CD8-positive, alpha-beta memory T cell (primary cell): ENCODE results near the gene WDHD1. TPM values are rescaled to one million over a fixed set of nuclear protein-coding genes. Genes with fewer than 3 reads are reported as not detected.
"Not testable (repeated sequence)": the region's sequence is repeated elsewhere in the genome, so short reads cannot be mapped to it uniquely, and the experiment has no call there.

Experiments used
- CTCF ChIA-PET: fragments of 350-600 bp; sonication (Branson Sonifier 250); formaldehyde crosslinking; loops from one replicate; lab custom pipeline; 2021; ENCODE audit warnings: antibody characterized with exemption; lab: Charles Lee
- POLR2A ChIA-PET: fragments of 350-600 bp; sonication (Branson Sonifier 250); formaldehyde crosslinking; loops from one replicate; lab custom pipeline; 2021; ENCODE audit warnings: antibody characterized with exemption; lab: Charles Lee
- DNase-seq, 5 donors: peaks; one replicate each; pipeline versions ENCODE4 v3.0.0 to v3.0.0-alpha.2; 2020 to 2022; ENCODE audit warnings: mixed read lengths in 1 of 5
- H3K27ac ChIP-seq: one replicate; pipeline ENCODE4 v1.7.0; 2013; ENCODE audit warnings: low read depth, mild to moderate bottlenecking, low read length, moderate library complexity
- H3K27me3 ChIP-seq: 2 replicates; pipeline ENCODE4 v1.7.0; 2013; ENCODE audit warnings: low read length, mild to moderate bottlenecking; ENCODE audit not compliant: insufficient read depth, poor library complexity, severe bottlenecking
- H3K36me3 ChIP-seq: 2 replicates; pipeline ENCODE4 v1.7.0; 2013; ENCODE audit warnings: mild to moderate bottlenecking, low read length, moderate library complexity; ENCODE audit not compliant: insufficient read depth
- H3K4me1 ChIP-seq: 2 replicates; pipeline ENCODE4 v1.7.0; 2013; ENCODE audit warnings: mild to moderate bottlenecking, low read length, moderate library complexity; ENCODE audit not compliant: insufficient read depth
- H3K4me3 ChIP-seq: 2 replicates; pipeline ENCODE4 v1.7.0; 2013; ENCODE audit warnings: mild to moderate bottlenecking, low read length
- H3K9me3 ChIP-seq: 2 replicates; pipeline ENCODE4 v1.7.0; 2013; ENCODE audit warnings: mild to moderate bottlenecking, low read length
- H3K27ac Mint-ChIP-seq, 8 donors: one replicate each; pipeline ENCODE4 v1.8.0; 2020 to 2021; ENCODE audit warnings: mixed read lengths in 8 of 8, mild to moderate bottlenecking in 6 of 8, inconsistent platforms in 3 of 8, moderate library complexity in 3 of 8
- H3K27me3 Mint-ChIP-seq, 2 donors: one replicate each; pipeline ENCODE4 v1.8.0; 2020 to 2021; ENCODE audit warnings: mixed read lengths in 2 of 2, mild to moderate bottlenecking in 1 of 2, moderate library complexity in 1 of 2
- H3K36me3 Mint-ChIP-seq, 3 donors: one replicate each; pipeline ENCODE4 v1.8.0; 2020 to 2021; ENCODE audit warnings: mixed read lengths in 3 of 3, inconsistent platforms in 1 of 3, mild to moderate bottlenecking in 1 of 3
- H3K4me1 Mint-ChIP-seq, 3 donors: one replicate each; pipeline ENCODE4 v1.8.0; 2020 to 2021; ENCODE audit warnings: mixed read lengths in 3 of 3, inconsistent platforms in 1 of 3, mild to moderate bottlenecking in 1 of 3
- H3K4me3 Mint-ChIP-seq, 7 donors: one replicate each; pipeline ENCODE4 v1.8.0; 2020 to 2021; ENCODE audit warnings: mixed read lengths in 7 of 7, mild to moderate bottlenecking in 6 of 7, moderate library complexity in 4 of 7, inconsistent platforms in 2 of 7
- H3K9me3 Mint-ChIP-seq, 5 donors: one replicate each; pipeline ENCODE4 v1.8.0; 2020 to 2022; ENCODE audit warnings: mixed read lengths in 5 of 5, mild to moderate bottlenecking in 3 of 5, moderate library complexity in 2 of 5, inconsistent platforms in 1 of 5
- polyA plus RNA-seq: library from polyadenylated mRNA; unstranded; fragments of 300-500 nt; fragmentation: Illumina TruSeq; gene quantifications from one replicate; pipeline ENCODE4 v1.2.3, GENCODE V29; 2021
- total RNA-seq, 2 experiments: library from RNA; stranded (reverse); gene quantifications; one replicate each; pipeline ENCODE4 v1.2.3, GENCODE V29; 2021

Gene WDHD1
- total and polyA plus RNA-seq, 3 experiments from 2014 or later, result 3.1 to 56.6 (median 56.3) TPM

DNA sequence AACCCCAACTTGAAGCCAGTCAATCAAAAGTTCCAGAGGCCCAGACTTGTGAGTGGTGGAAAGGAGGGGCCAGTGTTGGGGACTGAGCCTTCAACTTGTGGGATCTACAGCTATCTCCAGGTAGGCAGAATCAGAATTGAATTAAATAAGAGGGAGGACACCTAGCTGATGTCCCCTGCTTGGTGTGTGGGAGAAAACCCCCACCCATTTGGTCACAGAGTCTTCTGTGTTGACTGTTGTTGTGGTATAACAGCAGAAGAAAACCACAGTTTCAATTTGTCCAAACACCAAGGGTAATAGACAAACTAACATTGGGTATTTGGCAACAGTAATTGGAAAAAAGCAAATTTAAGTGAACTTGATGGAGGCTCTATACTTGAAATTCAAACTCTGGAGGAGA, 120.8 kb downstream of the WDHD1 start:
- ChIA-PET POLR2A (no interaction called here), CTCF (no interaction called here)
- no peaks in the 10 kb centered on the region for H3K27me3 ChIP-seq
- H3K27me3 Mint-ChIP-seq, result no peaks in the 10 kb centered on the region
- H3K36me3 Mint-ChIP-seq, result peaks cover 0 to 6% (median 0%) of the 10 kb centered on the region in 3 donors
- H3K9me3 ChIP-seq, result no peaks in the 10 kb centered on the region
- no peaks in the 10 kb centered on the region for H3K36me3 ChIP-seq
- no peak overlapping the region for H3K4me3 ChIP-seq
- peaks cover 11% of the 10 kb centered on the region for H3K4me1 ChIP-seq
- no peak for DNase-seq
- H3K27ac Mint-ChIP-seq, result no peak overlapping the region
- H3K4me1 Mint-ChIP-seq, result peaks cover 15 to 21% (median 18%) of the 10 kb centered on the region in 3 donors
- H3K27ac ChIP-seq, result no peak overlapping the region
- H3K9me3 Mint-ChIP-seq, result no peaks in the 10 kb centered on the region
- H3K4me3 Mint-ChIP-seq, result peak overlapping the region in 1 of 7 donors; percentile 70

DNA sequence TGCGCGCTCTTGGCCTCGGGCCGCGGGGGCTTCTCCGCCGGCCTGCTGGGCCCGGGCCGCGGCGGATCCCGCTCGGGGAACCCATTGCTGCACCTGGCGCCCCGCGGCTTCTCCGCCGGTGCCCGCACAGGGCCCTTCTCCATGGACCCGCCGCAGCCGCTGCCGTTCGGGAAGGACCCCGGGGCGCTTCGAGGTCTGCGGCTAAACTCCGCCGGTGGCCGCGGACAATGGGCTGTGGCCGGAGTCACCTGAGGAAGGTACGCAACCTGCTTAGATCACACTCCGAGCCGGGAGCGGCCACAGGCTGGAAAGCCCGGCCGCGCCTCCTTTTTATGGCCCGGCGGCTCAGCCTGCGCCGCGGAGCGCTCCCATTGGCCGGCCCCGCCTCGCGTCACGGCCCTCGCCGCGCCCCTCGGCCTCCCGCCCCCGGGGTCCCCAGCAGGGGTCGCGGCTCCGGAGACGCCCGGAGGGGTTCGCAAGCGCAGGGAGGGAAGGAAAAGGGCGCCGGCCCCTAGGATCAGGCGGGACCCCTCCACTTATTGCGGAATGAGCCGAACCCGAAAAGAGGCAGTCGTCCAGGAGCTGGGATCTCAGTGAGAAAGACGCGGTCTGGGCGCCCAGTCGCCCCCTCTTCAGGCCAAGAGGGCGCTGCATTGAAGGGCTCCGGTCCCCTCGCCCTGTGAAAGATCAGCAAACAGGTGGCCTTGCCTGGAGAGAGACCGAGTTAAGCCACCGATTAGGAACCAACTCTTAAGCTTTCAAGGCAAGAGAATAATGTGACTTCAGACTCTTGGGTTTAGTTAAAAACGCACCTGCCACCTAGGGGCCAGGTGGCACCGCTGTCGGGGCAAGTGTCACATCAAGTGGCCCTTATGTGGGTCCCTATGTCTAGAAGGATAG, 124.1 kb downstream of the WDHD1 start, which contains the start of gene GCH1:
Gene GCH1, minus strand, starts transcription at position 306 of the 900 bp plus-strand sequence. Its CDS starts 163 bp downstream, at position 143.
- Histone ChIP-seq H3K4me1 (peaks cover 14% of the 10 kb centered on the region), H3K9me3 (no peaks in the 10 kb centered on the region), H3K36me3 (no peaks in the 10 kb centered on the region), H3K27me3 (no peaks in the 10 kb centered on the region), H3K27ac (peak within 1 kb of the TSS; percentile 80), H3K4me3 (peak within 1 kb of the TSS; percentile 95)
- CTCF ChIA-PET, result interaction anchor here (0.8 to 2.8 kb wide), 12 partner anchors 9 to 339 kb away, joined by 3 to 21 read pairs (median 6); no protein-coding TSS in a partner anchor
- POLR2A ChIA-PET, result interaction anchor here (1.0 to 3.3 kb wide), 4 partner anchors 21 to 338 kb away, joined by 3 to 13 read pairs (median 6); partner anchors contain the start of genes SAMD4A, SOCS4 and WDHD1
- Mint-ChIP-seq H3K36me3 (peaks cover 0 to 8% (median 2%) of the 10 kb centered on the region in 3 donors), H3K4me1 (peaks cover 20 to 40% (median 38%) of the 10 kb centered on the region in 3 donors), H3K9me3 (no peaks in the 10 kb centered on the region), H3K27ac (peak within 1 kb of the TSS; percentile 90 to 96 (median 94)), H3K27me3 (no peaks in the 10 kb centered on the region), H3K4me3 (peak within 1 kb of the TSS; percentile 89 to 99 (median 91))
- DNase-seq, result peak; percentile 72 to 82 (median 79)

- Mint-ChIP-seq H3K9me3 (no peaks in the 10 kb centered on the region), H3K4me3 (peak overlapping the region; percentile 89 to 99 (median 91)), H3K36me3 (peaks cover 0 to 8% (median 5%) of the 10 kb centered on the region in 3 donors), H3K4me1 (peaks cover 22 to 40% (median 38%) of the 10 kb centered on the region in 3 donors), H3K27ac (peak overlapping the region; percentile 67 to 95 (median 93)), H3K27me3 (no peaks in the 10 kb centered on the region)
- Histone ChIP-seq H3K27me3 (no peaks in the 10 kb centered on the region), H3K4me1 (peaks cover 13% of the 10 kb centered on the region), H3K9me3 (no peaks in the 10 kb centered on the region), H3K36me3 (no peaks in the 10 kb centered on the region), H3K4me3 (peak overlapping the region; percentile 95), H3K27ac (peak overlapping the region; percentile 80)
- ChIA-PET POLR2A (interaction anchor here (0.5 to 3.3 kb wide), 5 partner anchors 21 to 338 kb away, joined by 3 to 13 read pairs (median 6); partner anchors contain the start of genes SAMD4A, SOCS4 and WDHD1), CTCF (interaction anchor here (0.8 to 2.8 kb wide), 7 partner anchors 8 to 44 kb away, joined by 3 to 21 read pairs (median 8); no protein-coding TSS in a partner anchor)
- peak; percentile 78 to 86 (median 82) for DNase-seq
These were observed 124.8 kb downstream of the WDHD1 start for GRCh38 chr14:54902143-54902520.

DNA sequence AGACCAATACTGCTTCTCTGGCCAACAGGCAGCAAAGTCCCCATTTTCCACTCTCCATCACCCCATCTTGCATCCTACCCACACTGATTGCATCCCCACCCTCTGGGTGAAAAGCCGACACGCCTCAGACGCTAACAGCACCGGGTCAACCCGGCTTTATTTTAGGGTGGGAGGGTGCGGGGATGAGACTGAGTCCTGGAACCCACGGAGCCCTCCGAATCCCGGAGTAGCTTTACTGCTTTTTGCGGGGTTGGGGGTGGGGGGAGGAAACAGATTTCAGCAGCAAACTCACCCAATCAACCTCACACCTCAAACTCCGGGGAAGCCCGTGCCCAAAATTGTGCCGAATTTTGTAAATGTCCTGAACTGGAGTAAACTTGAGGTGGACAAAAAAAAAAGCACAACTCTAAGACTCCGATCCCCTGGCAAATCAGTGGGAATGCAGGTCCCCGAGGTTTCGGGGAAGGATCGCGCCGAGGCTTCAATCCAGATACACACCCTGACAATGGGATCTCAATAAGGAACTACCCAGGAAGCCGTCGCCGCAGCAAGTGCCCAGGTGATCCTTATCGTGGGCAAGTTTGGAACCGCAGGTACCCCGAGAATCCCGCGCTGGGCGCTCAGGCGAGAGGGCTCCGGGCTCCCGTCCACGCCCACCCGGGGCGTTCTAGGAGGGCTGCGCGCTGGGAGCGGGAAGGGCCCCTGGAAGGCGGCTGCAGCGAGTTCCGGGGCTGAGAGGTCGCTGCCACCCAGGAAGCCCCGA, 125.3 kb downstream of the WDHD1 start:
- Mint-ChIP-seq H3K4me3 (peak overlapping the region; percentile 89 to 99 (median 91)), H3K36me3 (peaks cover 0 to 8% (median 5%) of the 10 kb centered on the region in 3 donors), H3K9me3 (no peaks in the 10 kb centered on the region), H3K27me3 (no peaks in the 10 kb centered on the region), H3K27ac (peak overlapping the region; percentile 85 to 95 (median 93)), H3K4me1 (peaks cover 21 to 37% (median 34%) of the 10 kb centered on the region in 3 donors)
- POLR2A ChIA-PET, result interaction anchor here (0.5 to 3.3 kb wide), 8 partner anchors 20 to 337 kb away, joined by 3 to 13 read pairs (median 4); partner anchors contain the start of genes SAMD4A, SOCS4 and WDHD1
- Histone ChIP-seq H3K4me3 (peak overlapping the region; percentile 95), H3K4me1 (peaks cover 13% of the 10 kb centered on the region), H3K9me3 (no peaks in the 10 kb centered on the region), H3K36me3 (no peaks in the 10 kb centered on the region), H3K27ac (peak overlapping the region; percentile 80), H3K27me3 (no peaks in the 10 kb centered on the region)
- DNase-seq, result peak in 3 of 5 donors; percentile 8 to 48 (median 11)
- CTCF ChIA-PET, result interaction anchor here (0.8 to 2.8 kb wide), 7 partner anchors 8 to 25 kb away, joined by 3 to 21 read pairs (median 8); no protein-coding TSS in a partner anchor

GRCh38 chr14:54899573-54899972, 127.3 kb downstream of the WDHD1 start:
- Histone ChIP-seq H3K36me3 (no peaks in the 10 kb centered on the region), H3K27me3 (no peaks in the 10 kb centered on the region), H3K4me3 (no peak overlapping the region), H3K4me1 (peaks cover 13% of the 10 kb centered on the region), H3K9me3 (no peaks in the 10 kb centered on the region), H3K27ac (no peak overlapping the region)
- CTCF ChIA-PET, result interaction anchor here (1.3 to 3.1 kb wide), 2 partner anchors 18 to 58 kb away, joined by 3 to 10 read pairs; no protein-coding TSS in a partner anchor
- H3K9me3 Mint-ChIP-seq, result no peaks in the 10 kb centered on the region
- no peaks in the 10 kb centered on the region for H3K27me3 Mint-ChIP-seq
- peak overlapping the region in 3 of 7 donors; percentile 27 to 38 (median 27) for H3K4me3 Mint-ChIP-seq
- H3K36me3 Mint-ChIP-seq, result peaks cover 0 to 12% (median 5%) of the 10 kb centered on the region in 3 donors
- H3K4me1 Mint-ChIP-seq, result peaks cover 37 to 56% (median 54%) of the 10 kb centered on the region in 3 donors
- peak overlapping the region in 3 of 8 donors; percentile 29 to 76 (median 40) for H3K27ac Mint-ChIP-seq
- no peak for DNase-seq
- POLR2A ChIA-PET, result no interaction called here

GRCh38 chr14:54897809-54898555, 128.9 kb downstream of the WDHD1 start:
- H3K36me3 ChIP-seq, H3K27me3 ChIP-seq, POLR2A ChIA-PET, DNase-seq, H3K9me3 ChIP-seq, H3K27me3 Mint-ChIP-seq, H3K4me1 ChIP-seq, H3K27ac ChIP-seq, H3K9me3 Mint-ChIP-seq, H3K4me3 ChIP-seq: not testable (repeated sequence)
- Mint-ChIP-seq H3K27ac (peak overlapping the region in 2 of 8 donors; percentile 17 to 59), H3K4me1 (peaks cover 43 to 70% (median 68%) of the 10 kb centered on the region in 3 donors), H3K4me3 (peak overlapping the region in 2 of 7 donors; percentile 32 to 84), H3K36me3 (peaks cover 0 to 12% (median 5%) of the 10 kb centered on the region in 3 donors)
- CTCF ChIA-PET, result interaction anchor here (0.8 to 3.1 kb wide), 3 partner anchors 16 to 153 kb away, joined by 3 to 10 read pairs (median 3); partner anchors contain the start of gene MAPK1IP1L

GRCh38 chr14:54895683-54896082, 131.2 kb downstream of the WDHD1 start:
- DNase-seq, result no peak
- POLR2A ChIA-PET, result no interaction called here
- Histone ChIP-seq H3K4me1 (peaks cover 6% of the 10 kb centered on the region), H3K27ac (no peak overlapping the region), H3K9me3 (no peaks in the 10 kb centered on the region), H3K36me3 (no peaks in the 10 kb centered on the region), H3K27me3 (no peaks in the 10 kb centered on the region), H3K4me3 (no peak overlapping the region)
- Mint-ChIP-seq H3K27me3 (no peaks in the 10 kb centered on the region), H3K27ac (peak overlapping the region in 2 of 8 donors; percentile 6 to 14), H3K4me1 (peaks cover 44 to 71% (median 71%) of the 10 kb centered on the region in 3 donors), H3K9me3 (no peaks in the 10 kb centered on the region), H3K36me3 (peaks cover 0 to 6% (median 5%) of the 10 kb centered on the region in 3 donors), H3K4me3 (no peak overlapping the region)
- CTCF ChIA-PET, result no interaction called here
